NCI-H510A treated with DMSO at 0.1 percent for 48 hours (cell line): ENCODE results near the gene TENT5C.

Source experiments
- DNase-seq: peaks from one replicate; lab custom pipeline; 2025; lab: John Stamatoyannopoulos, UW

The TENT5C gene

GRCh38 chr1:117573386-117574023, 32.3 kb upstream of the TENT5C start:
- DNase-seq, result no peak

- peak; percentile 28 for DNase-seq
Observed at GRCh38 chr1:117574161-117574835, 31.6 kb upstream of the TENT5C start.

GRCh38 chr1:117575586-117576225, 30.1 kb upstream of the TENT5C start:
- no peak for DNase-seq

GRCh38 chr1:117576236-117576635, 29.6 kb upstream of the TENT5C start:
- no peak for DNase-seq

- no peak for DNase-seq
Observed at GRCh38 chr1:117577191-117577885, 28.5 kb upstream of the TENT5C start.

- no peak for DNase-seq
Observed at GRCh38 chr1:117578466-117578865, 27.4 kb upstream of the TENT5C start.

GRCh38 chr1:117579221-117579906, 26.5 kb upstream of the TENT5C start:
- no peak for DNase-seq

GRCh38 chr1:117580436-117580835, 25.4 kb upstream of the TENT5C start:
- no peak for DNase-seq

- no peak for DNase-seq
Observed at GRCh38 chr1:117580882-117581281, 25.0 kb upstream of the TENT5C start.

- no peak for DNase-seq
Observed at GRCh38 chr1:117581391-117581943, 24.4 kb upstream of the TENT5C start.

- DNase-seq, result no peak
Observed at GRCh38 chr1:117582451-117582850, 23.4 kb upstream of the TENT5C start.

GRCh38 chr1:117583247-117583646, 22.6 kb upstream of the TENT5C start:
- DNase-seq, result no peak

GRCh38 chr1:117584181-117584580, 21.7 kb upstream of the TENT5C start:
- DNase-seq, result no peak

GRCh38 chr1:117585086-117585485, 20.8 kb upstream of the TENT5C start:
- DNase-seq, result no peak

GRCh38 chr1:117586337-117586736, 19.5 kb upstream of the TENT5C start:
- DNase-seq, result no peak

- DNase-seq, result no peak
Observed at GRCh38 chr1:117586747-117587498, 18.9 kb upstream of the TENT5C start.

GRCh38 chr1:117587499-117588356, 18.1 kb upstream of the TENT5C start:
- DNase-seq, result no peak

- no peak for DNase-seq
Observed at GRCh38 chr1:117589544-117589943, 16.3 kb upstream of the TENT5C start.

GRCh38 chr1:117590273-117590925, 15.4 kb upstream of the TENT5C start:
- DNase-seq, result peak; percentile 56

- DNase-seq, result no peak
Observed at GRCh38 chr1:117591252-117591651, 14.6 kb upstream of the TENT5C start.
